Measurements from ENCODE around the gene VILL. TPM values are rescaled to one million over a fixed set of nuclear protein-coding genes. Genes with fewer than 3 reads are reported as not detected.

Gene VILL
- total RNA-seq, 1 donor, result 4.3 TPM

GRCh38 chr3:38002940-38003339, 12.4 kb downstream of the VILL start:
- no peak for DNase-seq (ENCODE audit: low read depth)
- no peak overlapping the region for H3K4me3 ChIP-seq (ENCODE audit: low read depth, low read length)
- TF ChIP-seq CTCF (IDR thresholded peaks at IDR 0.05; ENCODE audit: insufficient read depth, low read depth, low read length), result no peak

- H3K4me3 ChIP-seq (ENCODE audit: low read depth, low read length), result no peak overlapping the region
- peak; percentile 89 for TF ChIP-seq CTCF (IDR thresholded peaks at IDR 0.05; ENCODE audit: insufficient read depth, low read depth, low read length)
- peak; percentile 44 for DNase-seq (ENCODE audit: low read depth)
Observed at GRCh38 chr3:38003371-38003816, 12.8 kb downstream of the VILL start.

GRCh38 chr3:38003817-38004414, 13.3 kb downstream of the VILL start:
- TF ChIP-seq CTCF (IDR thresholded peaks at IDR 0.05; ENCODE audit: insufficient read depth, low read depth, low read length), result no peak
- no peak overlapping the region for H3K4me3 ChIP-seq (ENCODE audit: low read depth, low read length)
- DNase-seq (ENCODE audit: low read depth), result no peak

GRCh38 chr3:38004415-38005075, 14.0 kb downstream of the VILL start:
- peak; percentile 51 for DNase-seq (ENCODE audit: low read depth)
- no peak overlapping the region for H3K4me3 ChIP-seq (ENCODE audit: low read depth, low read length)
- TF ChIP-seq CTCF (IDR thresholded peaks at IDR 0.05; ENCODE audit: insufficient read depth, low read depth, low read length), result peak; percentile 72

- no peak overlapping the region for H3K4me3 ChIP-seq (ENCODE audit: low read depth, low read length)
- no peak for TF ChIP-seq CTCF (IDR thresholded peaks at IDR 0.05; ENCODE audit: insufficient read depth, low read depth, low read length)
- no peak for DNase-seq (ENCODE audit: low read depth)
Observed at GRCh38 chr3:38005076-38006020, 14.8 kb downstream of the VILL start.

GRCh38 chr3:38006031-38006430, 15.4 kb downstream of the VILL start:
- H3K4me3 ChIP-seq (ENCODE audit: low read depth, low read length), result no peak overlapping the region
- no peak for TF ChIP-seq CTCF (IDR thresholded peaks at IDR 0.05; ENCODE audit: insufficient read depth, low read depth, low read length)
- no peak for DNase-seq (ENCODE audit: low read depth)
